MG63 (cell line): ENCODE data around the gene UGT1A1. TPM values are rescaled to one million over a fixed set of nuclear protein-coding genes. Genes with fewer than 3 reads are reported as not detected.

Source experiments
- DNase-seq: peaks from one replicate; pipeline ENCODE4 v3.0.0-alpha.2; 2020
- H3K27me3 ChIP-seq: fragments of 250-450 bp; sonication (Bioruptor Pico); 2 replicates; pipeline ENCODE4 v1.5.1; 2020; ENCODE audit warnings: mild to moderate bottlenecking, moderate library complexity
- H3K36me3 ChIP-seq: fragments of 250-450 bp; sonication (Bioruptor Pico); 2 replicates; pipeline ENCODE4 v1.5.1; 2020; ENCODE audit warnings: mild to moderate bottlenecking, moderate library complexity
- H3K4me3 ChIP-seq: fragments of 250-450 bp; sonication (Bioruptor Pico); 2 replicates; pipeline ENCODE4 v1.5.1; 2020; ENCODE audit warnings: mild to moderate bottlenecking, moderate library complexity
- H3K9me3 ChIP-seq: fragments of 250-450 bp; sonication (Bioruptor Pico); 2 replicates; pipeline ENCODE4 v1.5.1; 2020; ENCODE audit warnings: mild to moderate bottlenecking, moderate library complexity
- total RNA-seq: library from RNA; depleted of rRNA; stranded (reverse); fragments of >200 nt; shearing (Covaris generic); gene quantifications from 2 replicates; pipeline ENCODE4 v1.2.3, GENCODE V29; 2014; ENCODE audit warnings: low replicate concordance

Gene UGT1A1
- total RNA-seq, 1 experiment from 2014 or later: not detected

- Histone ChIP-seq H3K9me3 (no peaks in the 10 kb centered on the region), H3K4me3 (no peak overlapping the region)
- no peak for DNase-seq
Observed at GRCh38 chr2:233803292-233803911, 43.3 kb downstream of the UGT1A1 start.

GRCh38 chr2:233803994-233804393 lies 43.9 kb downstream of the UGT1A1 start:
- no peak for DNase-seq
- Histone ChIP-seq H3K4me3 (no peak overlapping the region), H3K9me3 (no peaks in the 10 kb centered on the region), H3K27me3 (no peaks in the 10 kb centered on the region), H3K36me3 (no peaks in the 10 kb centered on the region)

More at GRCh38 chr2:233803292-233803911, 43.3 kb downstream of the UGT1A1 start:
- Histone ChIP-seq H3K27me3 (no peaks in the 10 kb centered on the region), H3K36me3 (no peaks in the 10 kb centered on the region)

DNA sequence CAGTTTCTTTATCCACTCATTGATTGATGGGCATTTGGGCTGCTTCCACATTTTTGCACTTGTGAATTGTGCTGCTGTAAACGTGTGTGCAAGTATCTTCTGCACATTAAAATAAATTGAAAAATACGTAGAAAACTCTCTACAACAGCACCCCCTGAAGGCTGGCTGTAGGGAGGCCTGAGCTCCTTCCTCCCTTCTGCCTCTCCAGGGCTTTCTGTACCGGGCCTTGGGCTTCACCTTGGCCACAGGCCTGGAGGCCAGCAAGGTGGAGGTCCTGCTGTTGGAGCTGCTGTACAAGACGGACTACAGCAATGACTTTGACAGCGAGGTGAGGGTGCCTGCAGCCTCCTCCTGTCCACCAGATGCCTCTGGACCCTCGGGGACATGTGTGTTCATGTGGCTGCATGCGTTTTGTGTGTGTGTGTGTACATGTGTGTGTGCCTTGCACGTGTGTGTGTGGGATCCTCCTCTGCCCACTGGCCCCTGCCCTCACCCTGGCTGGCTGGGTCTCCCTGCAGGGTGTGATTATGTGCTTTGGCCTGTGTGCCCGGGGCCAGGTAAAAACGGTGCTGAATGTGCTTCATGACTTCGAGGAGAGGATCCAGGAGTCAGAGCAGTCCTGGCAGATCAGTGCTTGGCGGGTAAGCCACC lies 47.3 kb downstream of the UGT1A1 start:
- Histone ChIP-seq H3K36me3 (no peaks in the 10 kb centered on the region), H3K27me3 (no peaks in the 10 kb centered on the region), H3K9me3 (no peaks in the 10 kb centered on the region), H3K4me3 (no peak overlapping the region)
- DNase-seq: no peak

GRCh38 chr2:233807966-233808935 lies 48.2 kb downstream of the UGT1A1 start:
- DNase-seq: no peak

GRCh38 chr2:233810385-233810784 lies 50.3 kb downstream of the UGT1A1 start:
- no peak for DNase-seq
- Histone ChIP-seq H3K36me3 (no peaks in the 10 kb centered on the region), H3K9me3 (no peaks in the 10 kb centered on the region), H3K27me3 (no peaks in the 10 kb centered on the region), H3K4me3 (no peak overlapping the region)

More at GRCh38 chr2:233807966-233808935, 48.2 kb downstream of the UGT1A1 start:
- H3K4me3 ChIP-seq: no peak overlapping the region
- H3K27me3 ChIP-seq: no peaks in the 10 kb centered on the region
- no peaks in the 10 kb centered on the region for H3K36me3 ChIP-seq
- H3K9me3 ChIP-seq: no peaks in the 10 kb centered on the region

GRCh38 chr2:233811087-233811486 lies 51.0 kb downstream of the UGT1A1 start:
- no peak overlapping the region for H3K4me3 ChIP-seq
- H3K36me3 ChIP-seq: no peaks in the 10 kb centered on the region
- no peaks in the 10 kb centered on the region for H3K27me3 ChIP-seq
- no peaks in the 10 kb centered on the region for H3K9me3 ChIP-seq
- DNase-seq: no peak

DNA sequence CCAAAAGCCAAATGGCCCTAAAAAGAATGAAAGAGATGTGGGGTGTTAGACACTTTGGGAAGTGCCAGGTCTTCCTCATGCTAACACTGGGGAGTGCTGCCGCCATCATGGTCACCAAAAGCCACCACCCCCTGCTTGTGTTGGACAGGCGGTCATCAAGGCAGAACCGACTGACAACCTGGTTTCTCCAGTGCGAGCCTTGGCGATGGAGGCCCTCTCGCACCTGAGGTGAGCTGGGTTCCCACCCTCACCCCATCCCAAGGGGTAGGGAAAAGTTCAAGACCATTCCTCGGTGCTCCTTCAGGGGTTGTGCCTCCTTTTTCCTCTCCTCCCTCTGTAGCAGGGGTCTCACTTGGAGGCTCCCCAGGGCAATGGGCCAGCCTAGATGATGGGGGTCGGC lies 51.7 kb downstream of the UGT1A1 start:
- Histone ChIP-seq H3K4me3 (no peak overlapping the region), H3K9me3 (no peaks in the 10 kb centered on the region), H3K36me3 (no peaks in the 10 kb centered on the region), H3K27me3 (no peaks in the 10 kb centered on the region)
- no peak for DNase-seq

GRCh38 chr2:233813236-233814055 lies 53.4 kb downstream of the UGT1A1 start:
- no peaks in the 10 kb centered on the region for H3K27me3 ChIP-seq
- DNase-seq: no peak
- H3K4me3 ChIP-seq: no peak overlapping the region
- no peaks in the 10 kb centered on the region for H3K36me3 ChIP-seq
- no peaks in the 10 kb centered on the region for H3K9me3 ChIP-seq

- DNase-seq: no peak
- Histone ChIP-seq H3K9me3 (no peaks in the 10 kb centered on the region), H3K4me3 (no peak overlapping the region), H3K36me3 (no peaks in the 10 kb centered on the region), H3K27me3 (no peaks in the 10 kb centered on the region)
Observed at GRCh38 chr2:233814056-233814835, 54.2 kb downstream of the UGT1A1 start.

DNA sequence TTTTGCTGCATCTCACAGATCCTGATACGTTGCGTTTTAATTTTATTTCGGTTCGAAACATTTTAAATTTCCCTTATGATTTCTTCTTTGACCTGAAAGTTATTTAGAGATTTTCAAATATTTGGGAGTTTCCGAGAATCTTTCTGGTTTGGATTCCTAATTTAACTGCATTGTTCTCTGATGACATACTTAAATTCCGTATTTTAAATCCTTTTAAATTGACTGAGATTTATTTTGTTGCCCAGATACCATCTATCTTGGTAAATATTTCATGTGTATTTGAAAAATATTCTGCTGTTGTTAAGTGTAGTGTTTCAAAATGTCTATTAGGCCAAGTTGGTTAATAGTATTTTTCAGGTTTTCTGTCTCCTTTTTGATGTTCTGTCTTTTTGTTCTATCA lies 55.8 kb downstream of the UGT1A1 start:
- DNase-seq: no peak
- Histone ChIP-seq H3K4me3 (no peak overlapping the region), H3K9me3 (no peaks in the 10 kb centered on the region), H3K27me3 (no peaks in the 10 kb centered on the region), H3K36me3 (no peaks in the 10 kb centered on the region)

GRCh38 chr2:233816334-233816733 lies 56.3 kb downstream of the UGT1A1 start:
- no peaks in the 10 kb centered on the region for H3K9me3 ChIP-seq
- H3K36me3 ChIP-seq: no peaks in the 10 kb centered on the region
- H3K27me3 ChIP-seq: no peaks in the 10 kb centered on the region
- H3K4me3 ChIP-seq: no peak overlapping the region
- no peak for DNase-seq

- no peak for DNase-seq
- H3K36me3 ChIP-seq: no peaks in the 10 kb centered on the region
- H3K27me3 ChIP-seq: no peaks in the 10 kb centered on the region
- H3K4me3 ChIP-seq: no peak overlapping the region
- no peaks in the 10 kb centered on the region for H3K9me3 ChIP-seq
Observed at GRCh38 chr2:233816771-233817170, 56.7 kb downstream of the UGT1A1 start.

DNA sequence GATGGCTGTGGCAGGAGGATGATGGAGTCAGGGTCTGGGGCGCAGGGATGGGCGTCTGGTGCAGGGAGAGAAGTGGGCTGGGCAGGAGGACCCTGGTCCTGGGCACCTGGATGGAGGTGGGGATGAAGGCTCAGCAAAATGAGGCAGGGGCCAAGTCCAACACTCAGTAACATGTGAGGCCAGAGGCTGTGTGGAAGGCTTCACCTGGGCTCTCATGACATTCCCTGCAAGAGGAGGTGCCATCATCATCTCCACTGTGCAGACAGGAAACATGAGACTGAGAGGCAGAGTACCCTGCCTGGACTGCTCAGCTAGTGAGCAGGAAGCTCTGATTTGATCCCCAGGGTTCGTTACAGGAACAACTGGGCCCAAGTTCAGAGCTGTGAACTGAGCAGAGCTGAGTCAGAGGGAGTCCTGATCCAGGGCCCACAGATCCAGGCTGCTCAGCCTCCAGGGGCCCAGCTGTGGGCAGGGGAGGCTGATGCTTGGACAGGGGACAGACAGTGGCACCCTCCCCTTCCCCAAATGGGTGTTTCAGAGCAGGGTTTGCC lies 57.4 kb downstream of the UGT1A1 start:
- Histone ChIP-seq H3K36me3 (no peaks in the 10 kb centered on the region), H3K27me3 (no peaks in the 10 kb centered on the region), H3K9me3 (no peaks in the 10 kb centered on the region), H3K4me3 (no peak overlapping the region)
- DNase-seq: no peak

DNA sequence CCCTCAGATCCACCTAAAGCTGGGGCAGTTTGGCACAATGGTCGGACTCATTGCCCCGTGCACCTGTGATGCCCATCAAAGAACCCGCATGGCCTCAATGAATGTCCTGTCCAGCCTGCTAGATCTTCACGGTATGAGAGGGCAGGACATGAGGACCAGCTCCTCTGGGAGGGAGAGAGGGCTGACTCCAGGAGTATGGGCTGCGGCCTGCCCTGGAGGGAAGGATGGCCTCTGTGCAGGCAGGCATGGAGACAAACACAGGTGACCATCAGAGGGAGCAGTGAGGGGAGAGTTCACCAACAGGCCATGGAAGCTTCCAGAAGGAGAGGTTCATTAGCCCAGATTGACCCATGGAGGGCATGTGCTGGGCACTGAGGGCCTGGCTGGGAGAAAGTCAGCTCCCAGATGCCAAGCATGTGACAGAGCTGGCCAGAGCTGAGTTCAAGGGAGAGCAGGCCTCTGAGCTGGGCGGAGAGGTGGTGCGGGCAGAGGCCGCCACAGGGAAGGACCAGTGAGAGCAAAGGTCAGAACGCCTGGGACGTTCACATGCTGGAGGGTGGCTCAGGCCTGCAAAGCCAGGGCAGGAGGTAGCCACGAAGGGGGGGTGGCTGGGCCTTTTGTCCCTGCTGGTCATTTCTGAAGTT lies 58.0 kb downstream of the UGT1A1 start:
- Histone ChIP-seq H3K9me3 (no peaks in the 10 kb centered on the region), H3K27me3 (no peaks in the 10 kb centered on the region), H3K4me3 (no peak overlapping the region), H3K36me3 (no peaks in the 10 kb centered on the region)
- DNase-seq: no peak
